ENCODE results near the gene TXNRD3.

DNA sequence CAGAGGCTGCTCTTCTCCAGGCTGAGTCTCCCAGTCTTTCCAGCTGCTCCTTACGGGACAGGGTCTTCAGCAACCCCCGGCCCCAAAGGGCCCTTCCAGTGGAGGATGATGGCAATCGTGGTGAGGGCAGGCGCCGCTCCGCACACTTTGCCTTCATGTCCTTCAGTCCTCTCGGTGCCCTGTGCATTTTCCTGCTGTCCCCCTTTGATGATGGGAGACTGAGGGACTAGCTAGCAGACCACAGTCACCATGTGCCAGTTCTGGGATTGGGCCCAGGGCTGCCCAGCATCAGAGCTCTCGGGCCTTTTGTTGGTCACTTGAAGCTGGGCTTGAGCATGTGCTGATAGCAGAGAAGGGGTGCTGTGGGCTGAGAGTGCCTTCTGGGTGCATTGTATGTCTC, 8.8 kb upstream of the TXNRD3 start:
- no peak for TF ChIP-seq POLR2A (IDR thresholded peaks at IDR 0.05)
- TF ChIP-seq, protein P1, sequence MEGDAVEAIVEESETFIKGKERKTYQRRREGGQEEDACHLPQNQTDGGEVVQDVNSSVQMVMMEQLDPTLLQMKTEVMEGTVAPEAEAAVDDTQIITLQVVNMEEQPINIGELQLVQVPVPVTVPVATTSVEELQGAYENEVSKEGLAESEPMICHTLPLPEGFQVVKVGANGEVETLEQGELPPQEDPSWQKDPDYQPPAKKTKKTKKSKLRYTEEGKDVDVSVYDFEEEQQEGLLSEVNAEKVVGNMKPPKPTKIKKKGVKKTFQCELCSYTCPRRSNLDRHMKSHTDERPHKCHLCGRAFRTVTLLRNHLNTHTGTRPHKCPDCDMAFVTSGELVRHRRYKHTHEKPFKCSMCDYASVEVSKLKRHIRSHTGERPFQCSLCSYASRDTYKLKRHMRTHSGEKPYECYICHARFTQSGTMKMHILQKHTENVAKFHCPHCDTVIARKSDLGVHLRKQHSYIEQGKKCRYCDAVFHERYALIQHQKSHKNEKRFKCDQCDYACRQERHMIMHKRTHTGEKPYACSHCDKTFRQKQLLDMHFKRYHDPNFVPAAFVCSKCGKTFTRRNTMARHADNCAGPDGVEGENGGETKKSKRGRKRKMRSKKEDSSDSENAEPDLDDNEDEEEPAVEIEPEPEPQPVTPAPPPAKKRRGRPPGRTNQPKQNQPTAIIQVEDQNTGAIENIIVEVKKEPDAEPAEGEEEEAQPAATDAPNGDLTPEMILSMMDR (IDR thresholded peaks at IDR 0.05), result no peak

Data from Peyer's patch (tissue), 4 donors.